K562 (cell line): Measurements from ENCODE around the gene SELPLG. TPM values are rescaled to one million over a fixed set of nuclear protein-coding genes. Genes with fewer than 3 reads are reported as not detected.

ENCODE experiments used
- ATAC-seq: fragments of 200-7000 bp; cut with Tn5 transposase; 3 replicates; pipeline ENCODE4 v1.9.1; 2020; ENCODE audit warnings: moderate library complexity
- BruUV-seq: library from RNA; stranded (reverse); fragments of 400-500 nt; replicated peaks from 2 replicates; lab custom pipeline; 2021; lab: Mats Ljungman, UMichigan
- CTCF ChIA-PET: fragments of 300-600 bp; formaldehyde crosslinking; extraction: SDS; loops from one replicate; lab custom pipeline; 2021; ENCODE audit warnings: low intra/inter-chr PET ratio; lab: Yijun Ruan, JAX
- POLR2A ChIA-PET: fragments of 300-600, 350-650 bp; sonication (Branson Sonifier 250); formaldehyde crosslinking; extraction: SDS; loops from one replicate; lab custom pipeline; 2021; ENCODE audit warnings: antibody characterized with exemption, inconsistent platforms; lab: Yijun Ruan, JAX
- DNase-seq, 4 experiments: peaks; one replicate each; pipeline versions ENCODE4 v3.0.0 to v3.0.0-alpha.2; 2011 to 2018; ENCODE audit warnings: low spot score in 3 of 4, mixed read lengths in 3 of 4; ENCODE audit errors: extremely low read depth in 1 of 4
- FAIRE-seq: peaks from 2 replicates; lab custom pipeline; 2011; peaks lifted over from hg19 to GRCh38; lab: Jason Lieb, UNC
- H2AFZ ChIP-seq: 2 replicates; pipeline ENCODE4 v1.6.0; 2011; ENCODE audit warnings: low read depth, low read length, control low read depth, inconsistent platforms
- H3K27ac ChIP-seq: fragments of 200-600 bp; 3 replicates; pipeline ENCODE4 v1.8.0; 2011; ENCODE audit warnings: low read depth, mild to moderate bottlenecking, control low read depth, inconsistent platforms, low read length, moderate library complexity, mixed read lengths; ENCODE audit errors: extremely low read depth
- H3K27me3 ChIP-seq, 2 experiments: fragments of 300-600 bp in 1 of 2; 2 replicates in 1 of 2; 3 replicates in 1 of 2; pipeline versions ENCODE4 v1.6.0 to v1.8.0; 2011; ENCODE audit warnings: inconsistent platforms in 2 of 2, low read length in 2 of 2, mild to moderate bottlenecking in 1 of 2, mixed read lengths in 1 of 2, moderate library complexity in 1 of 2; ENCODE audit not compliant: control insufficient read depth in 2 of 2, insufficient read depth in 2 of 2
- H3K36me3 ChIP-seq: fragments of 300-600 bp; 3 replicates; pipeline ENCODE4 v1.8.0; 2011; ENCODE audit warnings: mild to moderate bottlenecking, low read length, inconsistent platforms; ENCODE audit not compliant: control insufficient read depth, insufficient read depth
- H3K4me1 ChIP-seq, 2 experiments: fragments of 200-600 bp in 1 of 2; replicated peaks in 1 of 2; 2 replicates in 1 of 2; 3 replicates in 1 of 2; pipeline versions ENCODE4 v1.5.1 to v1.8.0; 2011; ENCODE audit warnings: inconsistent platforms in 2 of 2, low read length in 2 of 2, mild to moderate bottlenecking in 1 of 2, mixed read lengths in 1 of 2, moderate library complexity in 1 of 2; ENCODE audit not compliant: control insufficient read depth in 2 of 2, insufficient read depth in 2 of 2
- H3K4me2 ChIP-seq: 2 replicates; pipeline ENCODE4 v1.6.1; 2011; ENCODE audit warnings: low read length, control low read depth, inconsistent platforms, mixed read lengths; ENCODE audit not compliant: insufficient read depth
- H3K4me3 ChIP-seq: fragments of 200-600 bp; sonication (generic), shearing (Covaris generic); 2 replicates; pipeline ENCODE4 v1.5.1; 2016; ENCODE audit warnings: control low read depth, inconsistent platforms
- H3K79me2 ChIP-seq: fragments of 200-600 bp; 3 replicates; pipeline ENCODE4 v1.8.0; 2011; ENCODE audit warnings: low read length, inconsistent platforms; ENCODE audit not compliant: control insufficient read depth, insufficient read depth
- H3K9ac ChIP-seq, 2 experiments: 2 replicates each; pipeline versions ENCODE4 v1.6.0 to v1.6.1; 2011; ENCODE audit warnings: low read depth in 2 of 2, low read length in 2 of 2, control low read depth in 1 of 2, inconsistent platforms in 1 of 2, mild to moderate bottlenecking in 1 of 2, mixed read lengths in 1 of 2; ENCODE audit not compliant: insufficient read depth in 1 of 2
- H3K9me1 ChIP-seq: one replicate; pipeline ENCODE4 v1.6.0; 2011; ENCODE audit warnings: inconsistent platforms, mild to moderate bottlenecking, low read length, moderate library complexity; ENCODE audit not compliant: control insufficient read depth, insufficient read depth
- H3K9me3 ChIP-seq: replicated peaks from 2 replicates; pipeline ENCODE4 v1.5.1; 2011; ENCODE audit warnings: low read depth, low read length, inconsistent platforms; ENCODE audit not compliant: control insufficient read depth, insufficient read depth
- H4K20me1 ChIP-seq: replicated peaks from 2 replicates; pipeline ENCODE4 v1.6.1; 2011; ENCODE audit warnings: low read length, inconsistent platforms, mixed read lengths; ENCODE audit not compliant: control insufficient read depth, insufficient read depth
- ESRRB ChIP-seq: fragments of 250-450 bp; sonication (Bioruptor Pico); IDR thresholded peaks from 2 replicates; pipeline ENCODE4 v1.5.0; 2020; ENCODE audit warnings: mild to moderate bottlenecking, moderate library complexity, borderline replicate concordance
- KDM1A ChIP-seq, 2 experiments: fragments of 450-650 bp; IDR thresholded peaks; 2 replicates each; pipeline ENCODE4 v1.6.1; 2016; ENCODE audit warnings: mild to moderate bottlenecking in 2 of 2
- MCM5 ChIP-seq: fragments of 450-650 bp; IDR thresholded peaks from 2 replicates; pipeline ENCODE4 v1.6.1; 2016; ENCODE audit warnings: low read depth
- ZNF449 ChIP-seq: fragments of 250-450 bp; sonication (Bioruptor Pico); IDR thresholded peaks from 2 replicates; pipeline ENCODE4 v1.8.0; 2022; ENCODE audit warnings: moderate library complexity, mild to moderate bottlenecking, inconsistent platforms
- WGBS: fragments of 100-300 bp; shearing (Covaris generic); methylation state at CpG from one replicate; pipeline ENCODE4 v1.1.6; 2016; ENCODE audit warnings: low coverage, mixed read lengths; ENCODE audit not compliant: insufficient coverage; ENCODE audit errors: missing lambda C conversion rate; 5-methylcytosine and 5-hydroxymethylcytosine counted together
- in situ Hi-C: fragments of 300-500 bp; cut with MboI; formaldehyde crosslinking; loops from 4 replicates; pipeline ENCODE4 v1.15.0; 2018; ENCODE audit warnings: inconsistent platforms, mixed read lengths
- intact Hi-C: fragments of 100-400 bp; cut with micrococcal nuclease; formaldehyde crosslinking; loops from 2 replicates; pipeline ENCODE4 v1.14.2; 2022
- polyA plus RNA-seq, 8 experiments: library from polyadenylated mRNA; depleted of rRNA in 4 of 8; stranded (reverse) in 5 of 8; unstranded in 3 of 8; fragments of >200 nt; fragmentation: Nextera tagmentation in 2 of 8; fragmentation: Illumina TruSeq in 1 of 8; extraction: Ambion mirVana in 2 of 8; extraction: Trizol in 1 of 8; gene quantifications; 2 replicates each; pipeline versions ENCODE4 v1.2.1 to v1.2.3, GENCODE V29; 2011 to 2014; ENCODE audit warnings: inconsistent platforms in 1 of 8, missing spikeins in 1 of 8
- total RNA-seq, 7 experiments: library from RNA; depleted of rRNA in 6 of 7; stranded (reverse); fragments of >200 nt in 6 of 7; fragmentation: Illumina TruSeq in 2 of 7; extraction: Trizol in 2 of 7; gene quantifications; 2 replicates each; pipeline versions ENCODE4 v1.2.1 to v1.2.3, GENCODE V29; 2011 to 2021; ENCODE audit warnings: low replicate concordance in 1 of 7

SELPLG gene
- total and polyA plus RNA-seq, 9 of the 15 experiments (the other 6 are each of a cell fraction or from before 2014, with no cell fraction given): 0.22 to 10.2 (median 1.7) TPM

DNA sequence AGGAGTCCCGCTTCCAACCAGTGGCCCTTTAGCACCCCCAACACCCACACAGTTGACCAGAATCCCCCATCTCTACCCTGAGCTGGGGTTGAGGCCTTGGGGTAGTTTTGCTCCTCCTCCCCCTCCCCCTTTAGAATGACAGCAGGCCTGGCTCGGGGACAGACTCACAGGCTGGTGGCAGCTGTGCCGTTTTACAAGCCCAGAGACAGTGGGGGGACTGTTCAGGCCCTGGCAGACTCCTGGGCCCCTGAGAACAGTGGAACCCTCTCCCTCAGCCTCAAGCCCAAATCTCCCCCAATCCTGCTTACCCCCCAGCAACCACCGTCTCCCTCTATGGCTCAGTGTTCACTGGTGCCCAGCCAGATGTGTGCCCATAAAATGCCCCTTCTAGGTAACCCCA is 45.9 kb downstream of the SELPLG start:
- Histone ChIP-seq H3K4me3 (no peak overlapping the region), H3K36me3 (no peaks in the 10 kb centered on the region), H3K27me3 (peaks cover 0 to 39% of the 10 kb centered on the region in 2 experiments; a peak in 3 of 5 replicates), H3K9ac (no peak overlapping the region; a peak in 1 of 4 replicates), H4K20me1 (no peaks in the 10 kb centered on the region), H3K9me3 (no peaks in the 10 kb centered on the region), H3K4me2 (no peak overlapping the region), H2AFZ (no peak overlapping the region), H3K79me2 (no peaks in the 10 kb centered on the region), H3K9me1 (no peaks in the 10 kb centered on the region), H3K27ac (no peak overlapping the region), H3K4me1 (peaks cover 0 to 15% of the 10 kb centered on the region in 2 experiments; a peak in 1 of 5 replicates)
- POLR2A ChIA-PET: interaction anchor here (0.5 to 1.1 kb wide), 2 partner anchors 12 to 28 kb away, joined by 3 read pairs; no protein-coding TSS in a partner anchor
- CTCF ChIA-PET: no interaction called here
- BruUV-seq: no TSS peak
- intact Hi-C loops: no loop called here
- in situ Hi-C loops: no loop called here
- ATAC-seq (no peak), FAIRE-seq (no peak), DNase-seq (no peak)
- TF ChIP-seq ESRRB (CRISPR knock-in tag): no peak
- TF ChIP-seq ZNF449 (CRISPR knock-in tag): no peak
- TF ChIP-seq KDM1A (IDR thresholded peaks at IDR 0.05): peak in 1 of 2 experiments; percentile 49; a peak in 1 of 4 replicates
- no peak for TF ChIP-seq MCM5
- WGBS: 19% methylated on average over 4 of the region's 4 CpGs
